ENCODE data around the gene SENP1. TPM values are rescaled to one million over a fixed set of nuclear protein-coding genes. Genes with fewer than 3 reads are reported as not detected.

SENP1 gene
- total and polyA plus RNA-seq, 2 donors (not counting 3 experiments of a cell fraction or from before 2014, with no cell fraction given), result 9.9 to 20.5 TPM

- POLR2A ChIA-PET, result interaction anchor here (0.7 kb wide), 1 partner anchor 44 kb away, joined by 3 read pairs; the partner anchor contains the start of gene SENP1
- H3K79me2 ChIP-seq (ENCODE audit: control insufficient read depth, insufficient read depth, low read length), result no peaks in the 10 kb centered on the region
- no peak overlapping the region for H3K4me3 ChIP-seq (replicated peaks in 1 of 3; ENCODE audit: insufficient read depth in 1 of 3, low read depth in 1 of 3, low read length in 3 of 3)
- BruUV-seq (replicated peaks), result no TSS peak
- peaks cover 4 to 18% of the 10 kb centered on the region in 2 experiments for H3K36me3 ChIP-seq (ENCODE audit: control insufficient read depth in 2 of 2, extremely low read depth in 1 of 2, insufficient read depth in 2 of 2, low read length in 2 of 2)
- H3K9me3 ChIP-seq (replicated peaks; ENCODE audit: control insufficient read depth, insufficient read depth, low read length), result no peaks in the 10 kb centered on the region
- H3K9ac ChIP-seq (replicated peaks; ENCODE audit: extremely low read depth, insufficient read depth, low read length), result no peak overlapping the region
- no peaks in the 10 kb centered on the region for H3K9me1 ChIP-seq (replicated peaks; ENCODE audit: control insufficient read depth, extremely low read depth, insufficient read depth, low read length)
- CTCF ChIA-PET, result interaction anchor here (1.0 to 1.2 kb wide), 3 partner anchors 10 to 15 kb away, joined by 3 to 4 read pairs (median 4); no protein-coding TSS in a partner anchor
- no peak overlapping the region for H3K4me2 ChIP-seq (ENCODE audit: insufficient read depth, low read length)
- dilution Hi-C loops (cut with MboI; ENCODE audit: extremely low pct_ligation_motif_present, low sequenced_read_pairs), result no loop called here
- no peak overlapping the region for H3K27ac ChIP-seq (ENCODE audit: insufficient read depth, low read depth, low read length)
- TF ChIP-seq FOS (IDR thresholded peaks at IDR 0.05; ENCODE audit: borderline replicate concordance, insufficient read depth, low read length) (no peak), POLR2AphosphoS5 (IDR thresholded peaks at IDR 0.05; ENCODE audit: insufficient read depth, low read depth, low read length) (no peak)
- DNase-seq (ENCODE audit: low read depth, low spot score) (no peak), FAIRE-seq (no peak)
- no peaks in the 10 kb centered on the region for H3K27me3 ChIP-seq (ENCODE audit: control insufficient read depth in 2 of 2, insufficient read depth in 2 of 2, low read length in 2 of 2)
- H2AFZ ChIP-seq (ENCODE audit: low read depth, low read length), result no peak overlapping the region
- H3K4me1 ChIP-seq (ENCODE audit: control insufficient read depth, extremely low read depth, insufficient read depth, low read length), result no peaks in the 10 kb centered on the region
- intact Hi-C loops (cut with micrococcal nuclease), result no loop called here
- H4K20me1 ChIP-seq (replicated peaks; ENCODE audit: control insufficient read depth, extremely low read depth, insufficient read depth, low read length), result no peaks in the 10 kb centered on the region
Observed at GRCh38 chr12:48061938-48062719, 43.8 kb downstream of the SENP1 start.

- POLR2A ChIA-PET, result no interaction called here
- FAIRE-seq, result no peak
- dilution Hi-C loops (cut with MboI; ENCODE audit: extremely low pct_ligation_motif_present, low sequenced_read_pairs), result no loop called here
- H3K27ac ChIP-seq (ENCODE audit: insufficient read depth, low read depth, low read length), result no peak overlapping the region
- H3K79me2 ChIP-seq (ENCODE audit: control insufficient read depth, insufficient read depth, low read length), result no peaks in the 10 kb centered on the region
- no peak overlapping the region for H3K9ac ChIP-seq (replicated peaks; ENCODE audit: extremely low read depth, insufficient read depth, low read length)
- no peaks in the 10 kb centered on the region for H3K27me3 ChIP-seq (ENCODE audit: control insufficient read depth in 2 of 2, insufficient read depth in 2 of 2, low read length in 2 of 2)
- H2AFZ ChIP-seq (ENCODE audit: low read depth, low read length), result no peak overlapping the region
- H3K9me1 ChIP-seq (replicated peaks; ENCODE audit: control insufficient read depth, extremely low read depth, insufficient read depth, low read length), result no peaks in the 10 kb centered on the region
- TF ChIP-seq CTCF (IDR thresholded peaks at IDR 0.05; ENCODE audit: extremely low read depth in 1 of 2, insufficient read depth in 1 of 2, low read depth in 1 of 2, low read length in 2 of 2) (no peak), JUN (IDR thresholded peaks at IDR 0.05; ENCODE audit: borderline replicate concordance, insufficient read depth, insufficient read length, low read depth) (no peak), POLR2A (IDR thresholded peaks at IDR 0.05; ENCODE audit: low read depth, low read length) (no peak), EZH2 (IDR thresholded peaks at IDR 0.05; ENCODE audit: borderline replicate concordance, low read depth, low read length, severe bottlenecking) (no peak), GATA2 (IDR thresholded peaks at IDR 0.05; ENCODE audit: insufficient read depth, insufficient read length, low read depth, low read length) (no peak), MAX (IDR thresholded peaks at IDR 0.05; ENCODE audit: insufficient read depth, insufficient read length) (no peak)
- no peaks in the 10 kb centered on the region for H3K4me1 ChIP-seq (ENCODE audit: control insufficient read depth, extremely low read depth, insufficient read depth, low read length)
- no peaks in the 10 kb centered on the region for H4K20me1 ChIP-seq (replicated peaks; ENCODE audit: control insufficient read depth, extremely low read depth, insufficient read depth, low read length)
- no peak overlapping the region for H3K4me3 ChIP-seq (replicated peaks in 1 of 3; ENCODE audit: insufficient read depth in 1 of 3, low read depth in 1 of 3, low read length in 3 of 3)
- intact Hi-C loops (cut with micrococcal nuclease), result no loop called here
- CTCF ChIA-PET, result no interaction called here
- peaks cover 4 to 17% of the 10 kb centered on the region in 2 experiments for H3K36me3 ChIP-seq (ENCODE audit: control insufficient read depth in 2 of 2, extremely low read depth in 1 of 2, insufficient read depth in 2 of 2, low read length in 2 of 2)
- H3K9me3 ChIP-seq (replicated peaks; ENCODE audit: control insufficient read depth, insufficient read depth, low read length), result no peaks in the 10 kb centered on the region
- no TSS peak for BruUV-seq (replicated peaks)
- DNase-seq (ENCODE audit: low read depth, low spot score), result no peak
- H3K4me2 ChIP-seq (ENCODE audit: insufficient read depth, low read length), result no peak overlapping the region
Observed at GRCh38 chr12:48060474-48060873, 45.4 kb downstream of the SENP1 start.
